GM18870 (cell line): ENCODE measurements around the gene MANEA.
A peak's percentile ranks its signal among the peaks of the same experiment; 100 is the strongest.
"Not testable (repeated sequence)": the region's sequence is repeated elsewhere in the genome, so short reads cannot be mapped to it uniquely, and the experiment has no call there.

ENCODE experiments used
- ATAC-seq: cut with Tn5 transposase; IDR thresholded peaks from one replicate; pipeline ENCODE4 v1.9.1; 2021; ENCODE audit warnings: moderate library complexity; ENCODE audit not compliant: unreplicated experiment

Gene MANEA, protein sequence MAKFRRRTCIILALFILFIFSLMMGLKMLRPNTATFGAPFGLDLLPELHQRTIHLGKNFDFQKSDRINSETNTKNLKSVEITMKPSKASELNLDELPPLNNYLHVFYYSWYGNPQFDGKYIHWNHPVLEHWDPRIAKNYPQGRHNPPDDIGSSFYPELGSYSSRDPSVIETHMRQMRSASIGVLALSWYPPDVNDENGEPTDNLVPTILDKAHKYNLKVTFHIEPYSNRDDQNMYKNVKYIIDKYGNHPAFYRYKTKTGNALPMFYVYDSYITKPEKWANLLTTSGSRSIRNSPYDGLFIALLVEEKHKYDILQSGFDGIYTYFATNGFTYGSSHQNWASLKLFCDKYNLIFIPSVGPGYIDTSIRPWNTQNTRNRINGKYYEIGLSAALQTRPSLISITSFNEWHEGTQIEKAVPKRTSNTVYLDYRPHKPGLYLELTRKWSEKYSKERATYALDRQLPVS

DNA sequence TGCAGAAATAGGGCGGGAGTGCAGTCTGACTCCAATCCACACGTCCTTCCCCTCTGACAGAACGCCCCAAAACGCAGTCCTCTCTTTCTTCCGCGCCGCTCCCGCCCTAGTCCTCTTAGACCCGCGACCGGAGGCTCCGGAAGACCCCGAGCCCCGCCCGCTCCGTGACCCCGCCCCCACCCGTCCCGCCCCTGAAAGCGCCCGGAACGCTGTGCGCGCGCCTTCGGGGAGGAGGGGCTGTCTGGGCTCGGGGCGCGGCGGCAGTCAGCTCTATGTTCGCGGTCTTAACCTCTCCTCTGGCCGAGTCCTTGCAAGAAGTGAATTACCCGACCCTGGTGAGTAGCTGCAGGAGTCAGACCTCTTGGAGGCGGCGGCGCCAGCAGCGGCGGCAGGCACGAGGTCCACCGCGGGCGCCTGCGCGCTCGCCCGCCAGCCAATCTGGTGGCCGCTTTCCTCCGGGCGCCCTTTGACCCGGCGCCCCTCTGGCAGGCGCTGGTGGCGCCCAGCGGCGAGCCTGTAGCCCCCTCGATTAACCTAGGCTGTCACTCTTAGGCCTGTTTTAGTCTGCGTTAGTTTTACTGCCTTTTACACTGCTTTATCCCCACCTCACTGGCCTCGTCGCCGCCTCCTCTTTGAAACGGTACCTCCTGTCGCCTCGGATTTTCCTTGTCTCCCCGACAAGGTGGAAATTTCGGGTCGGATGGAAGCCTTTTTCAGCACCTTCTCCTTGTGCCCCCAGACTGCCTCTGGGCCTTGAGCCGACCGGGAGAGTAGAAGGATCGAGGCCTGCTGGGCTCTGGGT lies at the start of gene MANEA:
TSS of gene MANEA (plus strand) at position 232 of the 802 bp plus-strand sequence. CDS start 8,905 bp downstream, outside the sequence.
- peak; percentile 56 for ATAC-seq

DNA sequence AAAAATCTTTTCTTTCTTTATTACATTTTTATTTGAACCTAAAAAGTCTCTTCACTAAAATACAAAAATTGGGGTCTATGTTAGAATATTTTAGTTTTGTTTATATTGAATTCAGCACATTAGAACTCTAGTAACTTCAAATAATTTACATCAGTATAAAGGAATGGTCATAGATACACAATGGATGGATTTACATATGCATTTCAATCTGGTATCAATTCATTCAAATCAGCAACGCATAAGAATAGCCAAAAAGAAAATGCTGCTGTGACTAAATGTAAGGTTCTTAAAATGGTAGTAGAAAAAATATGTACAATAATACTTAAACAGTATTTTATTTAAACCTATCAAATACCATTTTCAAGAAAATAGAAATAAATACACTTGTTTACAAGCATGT lies 47.6 kb upstream of the MANEA start:
- ATAC-seq: no peak

DNA sequence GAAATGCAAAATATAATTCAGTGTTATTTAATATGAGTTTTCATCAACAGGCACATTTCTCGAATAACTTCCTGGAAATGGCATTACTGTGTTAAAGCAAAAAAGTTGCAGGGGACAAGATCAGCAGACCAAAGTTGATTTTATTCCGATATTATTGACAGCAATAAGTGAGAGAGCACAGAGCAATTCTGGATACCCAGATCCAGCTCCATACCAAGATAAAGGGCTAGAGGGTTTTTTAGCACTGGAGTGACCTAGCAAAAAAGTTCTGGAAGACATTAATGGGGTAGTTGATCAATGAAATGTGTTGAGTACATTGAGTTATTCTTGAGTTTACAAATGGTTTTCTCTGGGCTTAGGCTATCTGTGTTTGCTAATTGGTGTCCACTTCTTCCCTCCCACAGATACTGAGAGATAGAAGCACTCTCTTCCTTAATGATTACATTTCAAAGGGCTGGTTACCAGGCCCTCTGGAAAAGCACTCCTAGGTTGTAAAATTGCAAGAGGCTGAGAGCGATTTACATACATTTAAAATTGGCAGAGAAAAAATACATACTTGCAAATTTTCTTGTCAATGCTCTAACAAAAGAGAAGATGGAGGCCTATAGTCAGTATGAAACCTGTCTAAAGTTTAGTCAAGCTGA lies 47.0 kb upstream of the MANEA start:
- no peak for ATAC-seq

DNA sequence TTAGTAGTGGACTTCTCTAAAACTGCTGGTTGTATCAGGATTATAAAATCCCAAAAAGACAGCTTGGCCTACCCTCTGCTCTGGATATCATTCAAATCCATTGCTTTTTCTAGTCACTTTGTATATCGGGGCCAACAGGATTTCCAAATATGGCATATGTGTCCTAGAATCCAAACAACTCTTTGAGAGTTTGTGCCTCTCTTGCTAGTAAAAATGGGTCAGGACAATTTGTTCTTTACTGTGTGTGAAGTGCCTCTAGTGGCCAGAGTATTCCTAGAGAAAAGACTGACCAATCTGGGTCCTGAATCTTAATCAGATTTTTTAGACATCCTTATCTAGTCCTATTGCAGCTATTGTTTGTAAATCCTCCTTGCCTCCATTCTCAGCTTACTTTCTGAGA lies 33.5 kb upstream of the MANEA start:
- ATAC-seq: no peak

DNA sequence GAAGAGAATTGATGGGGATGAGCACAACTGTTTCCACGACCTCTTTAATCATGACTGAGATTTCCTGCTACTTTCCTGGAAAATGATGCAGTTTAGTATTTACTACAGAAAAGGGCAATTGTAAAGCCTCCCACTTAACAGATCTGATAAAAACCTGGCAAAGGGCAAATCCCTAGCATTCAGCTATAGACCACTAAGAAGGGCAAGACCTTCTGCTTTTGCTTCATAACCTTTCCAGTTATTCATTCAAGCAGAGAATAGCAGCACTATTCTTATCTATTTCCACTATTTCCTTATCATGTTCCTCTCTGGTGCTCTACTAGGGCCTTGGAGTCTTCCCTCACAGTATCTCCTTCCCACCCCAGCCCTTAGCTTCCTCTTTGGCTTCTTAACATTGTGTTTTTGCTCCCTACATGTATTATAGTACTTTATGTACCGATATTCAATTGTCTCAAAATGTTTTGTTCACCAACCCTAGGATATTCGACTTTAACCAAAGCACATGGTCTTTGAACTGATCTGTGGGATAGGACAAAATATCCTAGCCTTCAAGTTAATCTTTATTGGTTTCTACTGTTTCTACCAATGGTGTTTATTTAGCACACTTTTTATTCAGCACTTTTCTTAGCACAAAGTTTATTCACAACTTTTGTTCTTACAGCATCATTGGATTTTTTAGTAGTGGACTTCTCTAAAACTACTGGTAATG lies 32.7 kb upstream of the MANEA start:
- ATAC-seq: no peak

DNA sequence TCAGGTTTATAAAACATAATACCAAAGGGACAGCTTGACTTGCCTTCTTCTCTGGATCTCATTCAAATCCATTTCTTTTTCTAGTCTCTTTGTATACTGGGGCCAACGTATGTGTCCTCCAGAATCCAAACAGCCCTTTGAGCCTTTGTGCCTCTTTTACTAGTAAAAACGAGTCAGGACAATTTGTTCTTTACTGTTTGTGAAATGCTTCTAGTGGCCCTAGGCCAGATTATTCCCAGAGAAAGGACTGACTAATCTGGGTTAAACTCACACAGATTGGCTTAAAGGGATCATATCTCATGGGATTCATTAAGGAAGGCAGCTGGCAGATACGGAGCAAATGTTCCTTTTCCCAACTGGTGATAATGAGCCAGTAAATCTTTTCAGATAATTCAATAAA lies 32.1 kb upstream of the MANEA start:
- ATAC-seq: no peak

DNA sequence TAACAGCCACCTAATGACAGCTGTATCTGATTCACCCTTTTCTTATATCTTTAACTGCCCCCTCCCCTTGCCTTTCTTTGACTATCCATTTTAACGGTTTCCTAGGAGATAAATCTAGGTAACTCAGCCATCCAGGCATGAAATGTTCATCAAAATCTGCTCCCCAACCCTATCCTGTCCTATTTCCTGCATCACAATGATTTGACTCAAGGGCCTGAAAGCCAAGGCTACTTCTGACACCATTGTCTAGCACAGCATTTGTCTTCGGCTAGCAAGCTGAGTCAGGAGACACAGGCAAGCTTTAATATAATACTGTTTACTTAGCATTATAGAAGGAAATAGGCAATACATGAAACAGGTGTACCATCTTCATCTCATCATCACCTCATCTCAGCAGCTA lies 31.6 kb upstream of the MANEA start:
- no peak for ATAC-seq

DNA sequence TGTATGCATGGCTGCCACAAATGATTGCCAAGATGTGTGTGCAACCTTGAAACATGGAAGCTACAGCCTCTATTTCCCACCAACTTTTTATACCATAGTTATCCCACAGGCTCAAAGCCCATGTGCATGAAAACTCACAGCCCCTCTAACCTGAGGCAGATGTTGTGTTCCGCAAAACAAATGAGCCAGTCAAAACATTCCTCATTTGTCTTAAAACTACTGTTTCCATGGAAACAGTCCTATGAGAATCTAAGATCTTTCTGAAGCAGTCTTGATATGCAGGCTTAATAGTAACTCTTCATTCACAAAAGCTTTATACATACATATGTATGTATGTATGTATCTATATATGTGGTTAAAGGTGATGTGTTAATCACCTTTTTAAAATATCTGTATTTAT lies 31.2 kb upstream of the MANEA start:
- ATAC-seq: no peak

DNA sequence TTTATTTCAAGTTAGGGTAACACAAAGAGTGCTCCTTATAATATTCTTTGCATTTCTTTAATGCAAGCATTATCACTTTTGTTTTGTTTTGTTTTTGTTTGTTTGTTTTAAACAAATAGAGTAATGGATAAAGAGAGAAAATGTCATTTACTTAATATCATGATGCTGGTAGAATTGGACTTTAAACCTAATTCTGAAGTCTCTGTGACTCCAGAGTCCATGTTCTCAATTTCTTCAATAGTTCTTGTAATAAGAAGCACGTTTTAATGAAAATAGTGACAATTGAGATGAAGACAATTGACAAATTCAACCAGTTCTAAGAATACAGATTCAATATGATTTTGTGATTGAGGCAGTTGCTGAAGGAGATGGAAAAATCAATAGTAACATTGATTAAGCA lies 30.3 kb upstream of the MANEA start:
- no peak for ATAC-seq

DNA sequence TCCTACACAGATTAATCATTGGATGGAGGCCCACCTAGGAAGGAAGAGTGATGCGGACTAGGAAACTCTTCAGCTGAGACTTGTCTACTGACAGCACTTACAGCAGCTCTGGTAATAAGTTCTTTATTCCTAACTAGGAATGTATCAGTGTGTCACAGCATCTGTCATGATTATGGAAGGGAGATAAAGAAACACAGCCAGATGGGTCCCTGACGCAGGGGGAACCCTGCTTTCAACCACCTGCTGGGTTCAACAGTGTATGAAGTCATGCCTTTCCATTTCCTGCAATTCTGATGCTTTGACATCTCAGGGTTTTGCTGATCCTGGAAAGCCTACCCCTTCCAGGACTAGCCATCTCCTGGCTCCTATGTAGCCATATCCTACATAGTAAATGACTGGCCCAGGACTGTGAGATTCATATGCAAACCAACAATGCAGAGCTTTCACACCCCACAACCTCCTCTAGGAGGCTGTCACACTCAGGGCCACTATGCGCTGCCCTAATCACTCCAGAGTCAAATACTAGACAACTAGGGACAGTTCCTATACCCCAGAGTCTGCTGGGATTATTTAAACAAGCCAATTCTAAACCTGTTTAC lies 29.0 kb upstream of the MANEA start:
- ATAC-seq: no peak

DNA sequence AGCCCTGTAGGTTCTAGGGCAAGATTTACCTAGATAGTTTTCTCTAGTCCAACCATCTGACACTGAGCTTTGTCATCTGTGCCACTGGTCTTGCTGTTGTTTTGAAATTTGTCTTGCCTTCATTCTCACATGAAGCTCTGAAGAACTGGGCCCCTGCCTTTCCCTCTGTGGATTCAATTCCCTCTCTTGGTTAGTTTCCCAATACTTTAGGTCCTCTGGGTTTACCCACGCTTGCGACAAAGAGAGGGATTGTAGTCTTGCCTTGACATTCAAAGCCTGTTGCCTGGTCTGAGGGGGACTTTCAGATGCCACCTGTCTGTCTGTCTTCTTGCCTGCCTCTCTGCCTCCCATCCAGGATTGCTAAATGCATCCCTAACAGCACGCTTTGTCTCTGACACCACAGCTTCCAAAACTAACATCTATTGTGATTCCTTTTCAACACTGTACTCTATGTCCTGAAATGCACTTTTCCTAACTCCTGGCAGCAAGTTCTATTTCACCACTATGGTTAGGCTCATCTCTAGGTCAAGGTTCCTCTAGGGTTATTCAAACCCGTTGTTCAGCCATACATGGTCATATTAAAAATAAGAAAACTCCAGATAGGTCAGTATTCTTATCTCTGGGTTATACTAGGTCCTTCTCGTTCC lies 25.5 kb upstream of the MANEA start:
- no peak for ATAC-seq

DNA sequence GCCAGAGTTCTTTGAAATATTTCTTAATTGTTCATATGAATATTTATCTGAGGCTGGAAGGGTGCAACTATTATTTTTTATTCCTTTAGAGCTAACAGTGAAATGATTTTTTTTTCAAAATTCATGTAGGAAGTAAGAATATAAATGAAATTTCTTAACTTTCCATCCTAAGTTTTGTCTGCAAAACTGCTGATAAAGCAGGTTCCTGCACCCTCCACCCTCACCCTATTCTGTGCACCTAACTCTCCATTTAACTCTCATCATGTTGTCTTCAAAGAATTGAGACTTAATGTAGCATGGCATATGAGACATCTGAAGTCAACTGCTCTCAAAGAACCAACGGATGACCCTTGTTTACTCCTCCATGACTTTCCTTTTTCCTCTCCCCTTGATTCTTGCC lies 23.5 kb upstream of the MANEA start:
- no peak for ATAC-seq

DNA sequence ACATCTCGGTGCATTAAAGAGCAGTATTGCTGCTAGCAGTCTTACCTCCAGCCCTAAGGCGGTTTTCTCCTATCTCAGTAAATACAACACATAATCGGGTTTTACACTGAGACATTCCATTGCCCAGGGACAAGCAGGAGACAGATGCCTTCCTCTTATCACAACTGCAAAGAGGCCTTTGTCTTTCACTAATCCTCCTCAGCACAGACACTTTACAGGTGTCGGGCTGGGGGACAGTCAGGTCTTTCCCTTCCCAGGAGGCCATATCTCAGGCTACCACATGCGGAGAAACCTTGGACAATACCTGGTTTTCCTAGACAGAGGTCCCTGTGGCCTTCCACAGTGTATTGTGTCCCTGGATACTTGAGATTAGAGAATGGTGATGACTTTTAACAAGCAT lies 16.4 kb upstream of the MANEA start:
- not testable (repeated sequence) for ATAC-seq

DNA sequence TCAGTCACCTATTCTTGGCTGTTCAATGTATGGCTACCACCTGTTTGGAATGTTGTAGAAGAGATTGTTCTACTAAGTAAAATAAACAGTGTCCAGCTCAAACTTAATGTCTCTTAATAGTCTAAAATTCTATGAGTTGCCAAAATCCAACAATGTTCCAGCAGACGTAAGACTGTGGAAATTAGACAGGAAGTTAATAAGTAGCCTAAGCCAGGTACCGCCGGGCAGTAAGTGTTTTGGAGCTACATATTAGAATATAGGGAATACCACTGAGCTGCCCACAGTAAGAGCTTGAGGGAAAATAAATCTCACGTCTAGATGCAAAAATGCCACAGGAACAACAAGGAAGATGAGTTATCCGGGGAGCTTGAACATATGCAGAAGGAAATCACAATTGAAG lies 7.8 kb upstream of the MANEA start:
- no peak for ATAC-seq

DNA sequence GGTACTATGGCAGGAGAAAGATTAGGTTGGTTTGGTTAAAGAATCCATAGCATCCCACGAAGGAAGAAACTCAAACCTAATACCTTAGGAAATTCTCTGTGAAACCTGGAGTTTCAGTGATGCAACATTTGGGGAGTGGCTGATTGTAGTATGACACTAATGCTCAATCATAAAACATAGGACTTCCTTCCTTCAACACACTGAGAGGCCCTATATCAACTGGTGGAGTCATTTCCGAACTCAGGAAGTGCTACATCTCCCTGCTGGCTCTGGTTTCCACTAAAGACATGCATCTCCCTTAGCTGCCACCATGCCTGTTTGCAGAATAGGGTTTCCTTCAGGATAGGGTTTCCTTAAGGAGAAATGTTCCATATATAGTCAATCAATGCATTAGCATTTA lies 5.2 kb upstream of the MANEA start:
- no peak for ATAC-seq

DNA sequence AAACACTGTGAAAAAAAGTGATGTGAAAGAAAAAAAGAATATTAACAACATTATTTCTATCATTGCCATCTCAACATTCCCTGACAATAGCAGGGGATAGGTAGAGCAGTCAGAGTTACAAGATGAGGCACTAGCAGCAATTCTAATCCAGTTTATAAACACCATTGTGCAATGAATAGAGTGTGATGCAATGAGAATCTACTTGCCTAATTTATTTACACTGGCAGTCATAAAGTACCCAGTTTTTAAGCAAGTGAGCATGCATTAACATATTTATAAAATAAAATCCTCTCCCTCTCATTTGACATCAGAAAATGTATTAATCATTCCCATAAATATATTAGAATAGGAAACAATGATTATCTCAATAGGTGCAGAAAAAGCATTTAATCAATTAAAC lies 2.5 kb upstream of the MANEA start:
- no peak for ATAC-seq

DNA sequence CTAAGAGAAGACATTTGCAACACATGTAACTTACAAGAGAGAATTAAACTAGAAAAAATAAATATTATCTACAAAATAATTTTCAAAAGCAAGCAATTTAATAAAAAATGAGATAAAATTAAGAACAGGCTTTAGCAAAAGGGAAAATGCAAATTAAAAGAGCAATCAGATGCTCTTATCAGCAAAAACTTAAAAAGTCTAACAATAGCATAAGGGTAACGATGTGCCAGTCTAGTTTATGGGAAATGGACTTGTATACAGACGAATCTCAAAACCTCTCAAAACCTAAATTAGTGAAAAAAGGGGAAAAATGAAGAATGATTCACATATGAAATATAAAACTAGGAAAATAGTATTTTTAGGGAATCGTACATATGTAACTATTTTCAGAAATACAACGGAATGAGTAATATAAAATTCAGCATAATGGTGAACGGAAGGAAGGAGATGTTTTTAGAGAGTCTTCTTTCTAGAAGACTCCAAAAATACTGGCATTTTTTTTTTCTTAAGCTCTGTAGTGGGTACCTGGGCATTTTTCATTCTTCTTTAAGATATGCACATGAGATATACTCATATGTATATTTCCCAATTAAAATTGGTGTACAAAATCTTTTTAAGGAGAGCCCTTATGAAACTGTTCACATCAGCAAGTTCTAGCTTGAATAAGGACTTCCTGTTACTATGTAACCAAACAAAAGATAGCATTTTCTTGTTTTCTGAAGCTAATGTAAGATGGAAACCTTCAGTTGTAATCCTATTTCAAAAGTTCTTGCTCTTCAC lies 927 bp upstream of the MANEA start:
- peak; percentile 27 for ATAC-seq

DNA sequence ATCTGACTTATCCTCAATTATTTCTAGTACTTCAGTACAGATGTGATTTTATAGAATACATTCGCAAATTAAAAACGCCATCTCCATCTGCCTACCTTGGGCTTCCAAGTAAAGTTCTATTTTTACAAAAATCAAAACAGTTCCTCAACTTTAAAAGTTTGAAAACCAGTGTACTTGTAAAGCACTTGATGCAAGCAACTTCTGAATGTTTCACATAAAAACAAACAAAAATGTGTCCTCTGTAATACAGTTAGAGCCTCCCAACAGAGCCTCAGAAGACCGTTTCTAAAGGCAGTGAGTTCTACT lies 384 bp upstream of the MANEA start:
- no peak for ATAC-seq

DNA sequence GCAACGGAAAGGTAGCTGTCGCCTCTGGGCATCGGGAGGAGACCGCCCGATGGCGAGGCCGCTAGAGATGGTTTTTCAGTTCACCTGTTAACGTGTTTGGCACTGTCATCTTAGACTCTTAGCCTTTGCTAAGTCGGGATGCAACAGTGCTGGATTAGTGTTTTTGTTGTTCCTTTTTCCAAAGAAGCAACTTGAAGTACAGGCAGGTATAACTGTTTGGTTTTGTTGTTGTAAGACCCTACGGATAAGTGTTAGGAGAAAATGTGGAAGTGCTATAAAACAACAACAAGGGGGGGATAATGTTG lies 723 bp downstream of the MANEA start:
- ATAC-seq: peak; percentile 5

DNA sequence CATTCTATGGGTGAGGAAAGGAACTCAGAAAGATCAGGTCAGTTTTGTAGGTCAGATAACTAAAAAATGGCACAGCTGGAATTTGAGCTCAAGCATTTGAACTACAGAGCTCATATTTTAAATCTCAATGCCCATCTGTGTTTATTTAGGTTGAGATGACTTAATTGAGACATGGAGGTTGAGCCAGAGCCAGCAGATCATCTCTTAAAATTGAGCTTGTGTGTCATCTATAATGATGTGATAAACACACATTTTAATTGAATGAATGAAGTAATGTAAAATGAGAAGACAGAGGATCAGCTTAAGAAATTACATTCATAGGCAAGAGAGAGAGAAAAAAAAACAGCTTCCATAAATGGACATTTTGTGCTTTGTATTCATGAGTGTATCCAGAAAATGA lies 3.7 kb downstream of the MANEA start:
- no peak for ATAC-seq
